T follicular helper cell (primary cell): ENCODE data around the gene CD44.

Experiments used
- DNase-seq: peaks from one replicate; pipeline ENCODE4 v3.0.0-alpha.2; 2020; ENCODE audit warnings: low read depth

The CD44 gene

GRCh38 chr11:35139722-35140282, 831 bp downstream of the CD44 start:
- no peak for DNase-seq

GRCh38 chr11:35141071-35141470, 2.1 kb downstream of the CD44 start:
- DNase-seq: no peak

- DNase-seq: no peak
Observed at GRCh38 chr11:35141571-35141971, 2.6 kb downstream of the CD44 start.

- DNase-seq: no peak
Observed at GRCh38 chr11:35142481-35143075, 3.6 kb downstream of the CD44 start.

GRCh38 chr11:35143297-35144135, 4.5 kb downstream of the CD44 start:
- no peak for DNase-seq

- DNase-seq: peak; percentile 50
Observed at GRCh38 chr11:35144136-35144741, 5.3 kb downstream of the CD44 start.

GRCh38 chr11:35144806-35145205, 5.8 kb downstream of the CD44 start:
- DNase-seq: no peak

- DNase-seq: no peak
Observed at GRCh38 chr11:35145271-35145670, 6.3 kb downstream of the CD44 start.

- peak; percentile 53 for DNase-seq
Observed at GRCh38 chr11:35146074-35146521, 7.1 kb downstream of the CD44 start.

- DNase-seq: no peak
Observed at GRCh38 chr11:35146711-35147110, 7.7 kb downstream of the CD44 start.

- DNase-seq: no peak
Observed at GRCh38 chr11:35147235-35147634, 8.3 kb downstream of the CD44 start.

GRCh38 chr11:35148163-35148837, 9.3 kb downstream of the CD44 start:
- peak; percentile 54 for DNase-seq

- DNase-seq: no peak
Observed at GRCh38 chr11:35150454-35150853, 11.5 kb downstream of the CD44 start.

GRCh38 chr11:35151241-35151640, 12.3 kb downstream of the CD44 start:
- no peak for DNase-seq

- no peak for DNase-seq
Observed at GRCh38 chr11:35151683-35152280, 12.8 kb downstream of the CD44 start.

- DNase-seq: no peak
Observed at GRCh38 chr11:35152575-35152974, 13.6 kb downstream of the CD44 start.

- DNase-seq: no peak
Observed at GRCh38 chr11:35153280-35153679, 14.3 kb downstream of the CD44 start.

GRCh38 chr11:35154952-35155351, 16.0 kb downstream of the CD44 start:
- DNase-seq: no peak

GRCh38 chr11:35155677-35156076, 16.7 kb downstream of the CD44 start:
- no peak for DNase-seq

GRCh38 chr11:35157814-35158700, 19.1 kb downstream of the CD44 start:
- no peak for DNase-seq
